Measurements from ENCODE around the gene IL1R2.

The IL1R2 gene

DNA sequence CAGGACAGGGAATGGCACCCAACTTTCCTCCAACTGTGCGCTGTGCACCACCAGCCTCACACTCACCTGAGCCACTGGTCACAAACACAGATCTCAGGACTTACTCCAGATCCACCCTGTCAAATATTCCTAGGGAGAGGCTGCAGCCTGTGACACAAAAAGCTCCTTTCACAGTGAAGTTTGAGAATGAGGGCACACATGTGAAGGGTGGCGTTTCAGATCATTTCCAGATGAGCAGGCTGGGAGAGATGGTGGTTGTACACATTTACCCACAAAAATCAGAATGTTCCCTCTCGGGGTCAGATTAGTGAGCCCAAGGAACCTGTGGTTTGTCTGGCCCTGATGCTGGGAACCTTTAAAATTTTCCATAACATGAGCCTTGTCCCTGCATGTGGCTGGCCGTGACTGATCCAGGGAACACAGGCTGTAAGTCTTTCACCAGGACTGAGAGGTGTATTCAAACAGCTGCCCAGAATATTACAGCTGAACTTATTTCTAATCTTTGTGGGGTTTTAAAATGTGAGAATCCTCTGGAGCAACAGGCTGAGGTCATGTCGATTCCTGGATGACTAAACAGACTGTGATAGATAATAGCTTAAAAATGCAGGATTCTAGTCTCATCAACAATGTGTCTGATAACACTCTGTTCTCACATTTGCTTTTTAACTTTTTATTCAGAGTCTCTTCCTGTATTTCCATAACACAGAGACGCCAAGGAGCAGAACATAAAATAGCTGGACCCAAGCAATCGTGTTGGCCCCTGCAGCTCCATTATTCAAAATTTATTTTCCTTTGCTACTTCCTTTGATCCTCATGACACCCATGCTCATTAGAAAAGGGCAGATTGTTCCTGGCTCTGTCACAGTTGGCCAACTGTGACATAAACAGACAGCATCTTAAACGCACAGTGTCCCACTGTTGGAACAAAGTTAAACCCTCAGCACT is 35.5 kb downstream of the IL1R2 start:
- H3K4me3 ChIP-seq (ENCODE audit: low read length): no peak overlapping the region
- no peaks in the 10 kb centered on the region for H3K27me3 ChIP-seq (ENCODE audit: low read depth, low read length)
- H3K27ac ChIP-seq (ENCODE audit: low read length): no peak overlapping the region
- H3K4me1 ChIP-seq (ENCODE audit: low read length): peaks cover 36% of the 10 kb centered on the region
- no peak overlapping the region for H3K4me2 ChIP-seq (ENCODE audit: low read length)
- H3K79me2 ChIP-seq (ENCODE audit: low read length): no peaks in the 10 kb centered on the region
- TF ChIP-seq, protein P1, sequence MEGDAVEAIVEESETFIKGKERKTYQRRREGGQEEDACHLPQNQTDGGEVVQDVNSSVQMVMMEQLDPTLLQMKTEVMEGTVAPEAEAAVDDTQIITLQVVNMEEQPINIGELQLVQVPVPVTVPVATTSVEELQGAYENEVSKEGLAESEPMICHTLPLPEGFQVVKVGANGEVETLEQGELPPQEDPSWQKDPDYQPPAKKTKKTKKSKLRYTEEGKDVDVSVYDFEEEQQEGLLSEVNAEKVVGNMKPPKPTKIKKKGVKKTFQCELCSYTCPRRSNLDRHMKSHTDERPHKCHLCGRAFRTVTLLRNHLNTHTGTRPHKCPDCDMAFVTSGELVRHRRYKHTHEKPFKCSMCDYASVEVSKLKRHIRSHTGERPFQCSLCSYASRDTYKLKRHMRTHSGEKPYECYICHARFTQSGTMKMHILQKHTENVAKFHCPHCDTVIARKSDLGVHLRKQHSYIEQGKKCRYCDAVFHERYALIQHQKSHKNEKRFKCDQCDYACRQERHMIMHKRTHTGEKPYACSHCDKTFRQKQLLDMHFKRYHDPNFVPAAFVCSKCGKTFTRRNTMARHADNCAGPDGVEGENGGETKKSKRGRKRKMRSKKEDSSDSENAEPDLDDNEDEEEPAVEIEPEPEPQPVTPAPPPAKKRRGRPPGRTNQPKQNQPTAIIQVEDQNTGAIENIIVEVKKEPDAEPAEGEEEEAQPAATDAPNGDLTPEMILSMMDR (IDR thresholded peaks at IDR 0.05; ENCODE audit: low read depth, low read length): no peak
- no peak for TF ChIP-seq EZH2phosphoT487 (IDR thresholded peaks at IDR 0.05; ENCODE audit: low read depth)
- no peaks in the 10 kb centered on the region for H4K20me1 ChIP-seq (ENCODE audit: insufficient read depth, low read length)
- no peak overlapping the region for H3K9ac ChIP-seq (ENCODE audit: low read length)
- no peaks in the 10 kb centered on the region for H3K9me3 ChIP-seq (ENCODE audit: insufficient read depth, low read length)
- peaks cover 7% of the 10 kb centered on the region for H3K36me3 ChIP-seq (replicated peaks; ENCODE audit: low read depth, low read length)
- no peak overlapping the region for H2AFZ ChIP-seq (ENCODE audit: low read depth, low read length)

DNA sequence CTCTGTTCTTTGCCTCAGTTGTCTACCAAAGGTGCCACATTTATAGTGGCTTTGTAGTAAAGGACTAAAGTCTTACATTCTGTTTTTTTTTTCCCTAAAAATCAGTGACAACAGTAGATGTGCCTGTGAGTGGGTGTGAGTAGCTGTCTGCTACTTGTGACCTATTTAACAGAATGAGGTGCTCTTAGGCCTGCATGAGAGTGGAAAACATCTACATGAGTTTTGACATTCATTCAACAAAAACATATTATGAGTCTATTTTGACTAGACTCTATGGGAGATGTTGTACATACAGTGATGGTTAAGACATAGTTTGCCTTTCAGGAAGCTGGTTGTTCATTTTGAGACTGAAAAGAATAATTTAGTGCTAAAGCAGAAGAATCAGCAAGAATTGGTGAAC is 36.7 kb downstream of the IL1R2 start:
- no peaks in the 10 kb centered on the region for H3K27me3 ChIP-seq (ENCODE audit: low read depth, low read length)
- no peak overlapping the region for H3K9ac ChIP-seq (ENCODE audit: low read length)
- H3K27ac ChIP-seq (ENCODE audit: low read length): no peak overlapping the region
- peaks cover 43% of the 10 kb centered on the region for H3K4me1 ChIP-seq (ENCODE audit: low read length)
- TF ChIP-seq EZH2phosphoT487 (IDR thresholded peaks at IDR 0.05; ENCODE audit: low read depth): no peak
- no peaks in the 10 kb centered on the region for H4K20me1 ChIP-seq (ENCODE audit: insufficient read depth, low read length)
- H3K79me2 ChIP-seq (ENCODE audit: low read length): no peaks in the 10 kb centered on the region
- no peaks in the 10 kb centered on the region for H3K9me3 ChIP-seq (ENCODE audit: insufficient read depth, low read length)
- H3K4me3 ChIP-seq (ENCODE audit: low read length): no peak overlapping the region
- no peak overlapping the region for H2AFZ ChIP-seq (ENCODE audit: low read depth, low read length)
- H3K4me2 ChIP-seq (ENCODE audit: low read length): no peak overlapping the region
- peaks cover 7% of the 10 kb centered on the region for H3K36me3 ChIP-seq (replicated peaks; ENCODE audit: low read depth, low read length)

DNA sequence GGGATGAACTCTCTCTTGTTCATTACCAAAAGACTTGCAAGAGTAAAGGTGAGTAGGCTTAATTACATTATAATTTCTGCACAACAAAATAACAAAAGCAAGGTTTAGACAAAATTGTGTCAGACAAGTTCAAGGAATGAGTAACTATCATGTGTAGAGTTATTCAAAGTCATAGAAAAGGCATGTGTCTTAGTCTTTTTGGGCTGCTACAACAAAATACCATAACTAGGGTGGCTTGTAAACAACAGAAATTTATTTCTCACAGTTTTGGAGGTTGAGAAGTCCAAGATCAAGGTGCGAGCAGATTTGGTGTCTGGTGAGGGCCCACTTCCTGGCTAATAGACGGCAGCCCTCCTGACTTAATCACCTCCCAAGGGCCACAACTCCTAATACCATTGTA is 37.6 kb downstream of the IL1R2 start:
- H3K27ac ChIP-seq (ENCODE audit: low read length): no peak overlapping the region
- no peak overlapping the region for H3K9ac ChIP-seq (ENCODE audit: low read length)
- peaks cover 45% of the 10 kb centered on the region for H3K4me1 ChIP-seq (ENCODE audit: low read length)

DNA sequence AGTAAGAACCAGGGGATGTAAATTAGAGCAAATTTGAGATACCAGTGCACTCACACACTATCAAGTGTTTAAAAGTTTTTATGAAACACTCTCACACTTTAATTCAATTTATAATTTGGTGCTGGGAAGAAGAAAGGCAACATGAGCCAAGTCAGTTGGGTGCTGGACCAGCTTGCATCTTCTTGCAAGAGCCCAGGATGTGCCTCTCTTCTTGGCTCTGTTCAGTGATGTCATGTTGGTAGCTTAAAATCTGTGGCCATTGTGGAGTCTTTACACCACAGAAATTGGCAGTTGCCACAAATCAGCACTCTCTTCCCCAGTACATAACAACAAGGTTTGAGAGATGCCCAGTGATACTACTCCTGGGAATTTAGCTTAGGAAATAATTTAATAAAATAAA is 38.2 kb downstream of the IL1R2 start:
- Histone ChIP-seq H3K79me2 (ENCODE audit: low read length) (no peaks in the 10 kb centered on the region), H2AFZ (ENCODE audit: low read depth, low read length) (no peak overlapping the region), H3K9me3 (ENCODE audit: insufficient read depth, low read length) (no peaks in the 10 kb centered on the region), H3K27ac (ENCODE audit: low read length) (no peak overlapping the region), H3K27me3 (ENCODE audit: low read depth, low read length) (no peaks in the 10 kb centered on the region), H4K20me1 (ENCODE audit: insufficient read depth, low read length) (no peaks in the 10 kb centered on the region), H3K4me2 (ENCODE audit: low read length) (no peak overlapping the region), H3K4me3 (ENCODE audit: low read length) (no peak overlapping the region), H3K36me3 (replicated peaks; ENCODE audit: low read depth, low read length) (peaks cover 7% of the 10 kb centered on the region), H3K4me1 (ENCODE audit: low read length) (peaks cover 40% of the 10 kb centered on the region), H3K9ac (ENCODE audit: low read length) (no peak overlapping the region)
- TF ChIP-seq, protein P1 (IDR thresholded peaks at IDR 0.05; ENCODE audit: low read depth, low read length): no peak
- TF ChIP-seq EZH2phosphoT487 (IDR thresholded peaks at IDR 0.05; ENCODE audit: low read depth): no peak

More for the DNA sequence above, 37.6 kb downstream of the IL1R2 start:
- no peak overlapping the region for H3K4me3 ChIP-seq (ENCODE audit: low read length)
- peaks cover 7% of the 10 kb centered on the region for H3K36me3 ChIP-seq (replicated peaks; ENCODE audit: low read depth, low read length)
- no peaks in the 10 kb centered on the region for H3K27me3 ChIP-seq (ENCODE audit: low read depth, low read length)
- no peak overlapping the region for H2AFZ ChIP-seq (ENCODE audit: low read depth, low read length)
- H3K79me2 ChIP-seq (ENCODE audit: low read length): no peaks in the 10 kb centered on the region
- no peaks in the 10 kb centered on the region for H3K9me3 ChIP-seq (ENCODE audit: insufficient read depth, low read length)
- TF ChIP-seq, protein P1 (IDR thresholded peaks at IDR 0.05; ENCODE audit: low read depth, low read length): no peak
- no peak for TF ChIP-seq EZH2phosphoT487 (IDR thresholded peaks at IDR 0.05; ENCODE audit: low read depth)
- no peaks in the 10 kb centered on the region for H4K20me1 ChIP-seq (ENCODE audit: insufficient read depth, low read length)
- no peak overlapping the region for H3K4me2 ChIP-seq (ENCODE audit: low read length)
